Heart left ventricle (tissue), 13 donors: ENCODE measurements around the gene C1orf50.

Experiments used
- POLR2A ChIP-seq, 2 donors: fragments of 450-650 bp; IDR thresholded peaks; one replicate each; pipeline ENCODE4 v1.6.1; 2017; ENCODE audit warnings: antibody characterized with exemption in 2 of 2, mild to moderate bottlenecking in 2 of 2, moderate library complexity in 2 of 2
- TF ChIP-seq, protein P1 (sequence below), 12 donors: fragments of 200-600 bp; sonication (generic) in 4 of 12; IDR thresholded peaks; one replicate each; pipeline versions ENCODE4 v1.5.0 to v1.8.0; 2018 to 2022; ENCODE audit warnings: antibody characterized with exemption in 12 of 12, mild to moderate bottlenecking in 5 of 12
- donor health status: ischemic (EF 13 %, LVEDD 7.1; RV severe dilation, severe dysfunction).
- donor health status: DM: no; HTN: yes; CAD: no.
- donor health status: DM: no; HTN: no; CAD: no.
- donor health status: ischemic (EF 25% LVEDD 6.9; RV normal size, moderate dysfunction).
- donor health status: ischemic (EF 25% LVEDD 5.7; RV mildly dilated, moderate dysfunction).
- donor health status: ischemic (EF 35%, LVEDD 5.7; RV mildly dilated, moderate dysfunction).
- donor health status: nonischemic (EF 11% LVEDD 7.7; RV severe dilation, severe dysfunction).
- donor health status: DM: yes; HTN: yes; CAD: no.
- donor health status: PGD.
- donor health status: ischemic (EF 29% LVEDD 5.4; RV normal size, mild dysfunction).
- donor health status: nonischemic (EF 23%, LVEDD 6.1; RV moderate dilation, normal function).

- TF ChIP-seq, protein P1, sequence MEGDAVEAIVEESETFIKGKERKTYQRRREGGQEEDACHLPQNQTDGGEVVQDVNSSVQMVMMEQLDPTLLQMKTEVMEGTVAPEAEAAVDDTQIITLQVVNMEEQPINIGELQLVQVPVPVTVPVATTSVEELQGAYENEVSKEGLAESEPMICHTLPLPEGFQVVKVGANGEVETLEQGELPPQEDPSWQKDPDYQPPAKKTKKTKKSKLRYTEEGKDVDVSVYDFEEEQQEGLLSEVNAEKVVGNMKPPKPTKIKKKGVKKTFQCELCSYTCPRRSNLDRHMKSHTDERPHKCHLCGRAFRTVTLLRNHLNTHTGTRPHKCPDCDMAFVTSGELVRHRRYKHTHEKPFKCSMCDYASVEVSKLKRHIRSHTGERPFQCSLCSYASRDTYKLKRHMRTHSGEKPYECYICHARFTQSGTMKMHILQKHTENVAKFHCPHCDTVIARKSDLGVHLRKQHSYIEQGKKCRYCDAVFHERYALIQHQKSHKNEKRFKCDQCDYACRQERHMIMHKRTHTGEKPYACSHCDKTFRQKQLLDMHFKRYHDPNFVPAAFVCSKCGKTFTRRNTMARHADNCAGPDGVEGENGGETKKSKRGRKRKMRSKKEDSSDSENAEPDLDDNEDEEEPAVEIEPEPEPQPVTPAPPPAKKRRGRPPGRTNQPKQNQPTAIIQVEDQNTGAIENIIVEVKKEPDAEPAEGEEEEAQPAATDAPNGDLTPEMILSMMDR (IDR thresholded peaks at IDR 0.05) = no peak
- TF ChIP-seq POLR2A (IDR thresholded peaks at IDR 0.05) = no peak
These were observed 12.7 kb downstream of the C1orf50 start for GRCh38 chr1:42779725-42780124.
